Colonic mucosa (tissue), 4 donors: ENCODE results near the gene PRKN. TPM values are rescaled to one million over a fixed set of nuclear protein-coding genes. Genes with fewer than 3 reads are reported as not detected.

ENCODE experiments used
- DNase-seq: peaks from one replicate; pipeline ENCODE4 v3.0.0-alpha.2; 2020
- H3K27ac ChIP-seq: fragments of 200-600 bp; one replicate; pipeline ENCODE4 v1.8.0; 2021
- H3K27me3 ChIP-seq: fragments of 200-600 bp; one replicate; pipeline ENCODE4 v1.8.0; 2021
- H3K36me3 ChIP-seq: fragments of 200-600 bp; one replicate; pipeline ENCODE4 v1.8.0; 2021
- H3K4me1 ChIP-seq: fragments of 200-600 bp; one replicate; pipeline ENCODE4 v1.8.0; 2021; ENCODE audit warnings: mild to moderate bottlenecking
- H3K4me3 ChIP-seq: fragments of 200-600 bp; one replicate; pipeline ENCODE4 v1.8.0; 2021
- H3K9ac ChIP-seq, 2 donors: one replicate each; pipeline ENCODE4 v1.7.0; 2013; ENCODE audit warnings: control low read depth in 2 of 2, low read depth in 2 of 2, low read length in 2 of 2
- H3K9me3 ChIP-seq: fragments of 200-600 bp; one replicate; pipeline ENCODE4 v1.8.0; 2021
- CTCF ChIP-seq: fragments of 200-600 bp; IDR thresholded peaks from one replicate; pipeline ENCODE4 v1.8.0; 2022; ENCODE audit warnings: antibody characterized with exemption, mild to moderate bottlenecking
- intact Hi-C: fragments of 100-400 bp; cut with DNase I; formaldehyde crosslinking; loops from one replicate; pipeline ENCODE4 v1.14.1; 2022
- total RNA-seq, 2 donors: library from RNA; stranded (reverse); fragmentation: NEBNext Ultra II Directional in 1 of 2; extraction: Animal tissue kit (Norgen Biotek cat#: 25700) in 1 of 2; gene quantifications; one replicate each; pipeline ENCODE4 v1.2.1, GENCODE V29; 2021
- donor health status: healthy.
- donor health status: DM: no; HTN: no; CAD: no.
- donor health status: DM: no; HTN: no; CAD: no.

Gene PRKN
- total RNA-seq, 2 donors from 2014 or later, result 3.7 to 8.1 TPM

- Histone ChIP-seq H3K9ac (no peak overlapping the region), H3K4me1 (no peaks in the 10 kb centered on the region), H3K4me3 (no peak overlapping the region), H3K9me3 (no peaks in the 10 kb centered on the region), H3K27me3 (no peaks in the 10 kb centered on the region), H3K27ac (no peak overlapping the region), H3K36me3 (no peaks in the 10 kb centered on the region)
- no peak for TF ChIP-seq CTCF
- intact Hi-C loops, result no loop called here
- no peak for DNase-seq
Observed at GRCh38 chr6:161596807-161597520, 1130.6 kb downstream of the PRKN start.

- DNase-seq, result no peak
- Histone ChIP-seq H3K9ac (no peak overlapping the region), H3K4me1 (no peaks in the 10 kb centered on the region), H3K9me3 (no peaks in the 10 kb centered on the region), H3K4me3 (no peak overlapping the region), H3K27me3 (no peaks in the 10 kb centered on the region), H3K36me3 (no peaks in the 10 kb centered on the region), H3K27ac (no peak overlapping the region)
- intact Hi-C loops, result no loop called here
- TF ChIP-seq CTCF, result no peak
Observed at GRCh38 chr6:161594412-161594811, 1133.2 kb downstream of the PRKN start.

- intact Hi-C loops, result no loop called here
Observed at GRCh38 chr6:161590961-161591627, 1136.5 kb downstream of the PRKN start.

GRCh38 chr6:161586887-161587286 is 1140.7 kb downstream of the PRKN start:
- H3K27me3 ChIP-seq, result no peaks in the 10 kb centered on the region
- H3K9me3 ChIP-seq, result no peaks in the 10 kb centered on the region
- TF ChIP-seq CTCF, result no peak
- no peak overlapping the region for H3K27ac ChIP-seq
- no peaks in the 10 kb centered on the region for H3K36me3 ChIP-seq
- no peak overlapping the region for H3K9ac ChIP-seq
- no peaks in the 10 kb centered on the region for H3K4me1 ChIP-seq
- intact Hi-C loops, result no loop called here
- H3K4me3 ChIP-seq, result no peak overlapping the region
- DNase-seq, result no peak

More at GRCh38 chr6:161590961-161591627, 1136.5 kb downstream of the PRKN start:
- Histone ChIP-seq H3K4me1 (no peaks in the 10 kb centered on the region), H3K36me3 (no peaks in the 10 kb centered on the region), H3K4me3 (no peak overlapping the region), H3K27me3 (no peaks in the 10 kb centered on the region), H3K9ac (no peak overlapping the region), H3K9me3 (no peaks in the 10 kb centered on the region), H3K27ac (no peak overlapping the region)
- no peak for TF ChIP-seq CTCF
- no peak for DNase-seq

GRCh38 chr6:161584621-161585340 is 1142.8 kb downstream of the PRKN start:
- no peaks in the 10 kb centered on the region for H3K27me3 ChIP-seq
- no peak for TF ChIP-seq CTCF
- H3K9me3 ChIP-seq, result no peaks in the 10 kb centered on the region
- no peaks in the 10 kb centered on the region for H3K4me1 ChIP-seq
- H3K9ac ChIP-seq, result no peak overlapping the region
- intact Hi-C loops, result no loop called here
- no peak for DNase-seq
- H3K36me3 ChIP-seq, result no peaks in the 10 kb centered on the region
- no peak overlapping the region for H3K4me3 ChIP-seq
- no peak overlapping the region for H3K27ac ChIP-seq
